Panc1 (cell line): ENCODE measurements around the gene PDLIM4. TPM values are rescaled to one million over a fixed set of nuclear protein-coding genes. Genes with fewer than 3 reads are reported as not detected.

Source experiments
- ATAC-seq: fragments of 200-7000 bp; cut with Tn5 transposase; 2 replicates; pipeline ENCODE4 v1.9.1; 2020; ENCODE audit warnings: mild to moderate bottlenecking, moderate library complexity
- BruUV-seq: library from RNA; stranded (reverse); fragments of 400-500 nt; replicated peaks from 2 replicates; lab custom pipeline; 2021; lab: Mats Ljungman, UMichigan
- CTCF ChIA-PET: fragments of 300-600 bp; sonication (Branson Sonifier 250); formaldehyde crosslinking; loops from one replicate; lab custom pipeline; 2022; ENCODE audit warnings: antibody characterized with exemption; lab: Charles Lee
- POLR2A ChIA-PET: fragments of 300-600 bp; sonication (Branson Sonifier 250); formaldehyde crosslinking; loops from one replicate; lab custom pipeline; 2022; ENCODE audit warnings: antibody characterized with exemption; lab: Charles Lee
- DNase-seq: peaks from one replicate; pipeline ENCODE4 v3.0.0-alpha.2; 2010; ENCODE audit warnings: low read depth, low spot score
- H3K27ac ChIP-seq: 2 replicates; pipeline ENCODE4 v1.5.1; 2011; ENCODE audit warnings: mild to moderate bottlenecking, low read length, inconsistent platforms
- H3K27me3 ChIP-seq: fragments of 200-500 bp; sonication (Bioruptor generic); 2 replicates; pipeline ENCODE4 v1.6.0; 2014; ENCODE audit warnings: low read length, inconsistent platforms; ENCODE audit not compliant: control insufficient read depth, insufficient read depth
- H3K36me3 ChIP-seq: fragments of 200-500 bp; sonication (Bioruptor generic); 2 replicates; pipeline ENCODE4 v1.5.1; 2014; ENCODE audit warnings: inconsistent platforms, mild to moderate bottlenecking, low read length, moderate library complexity; ENCODE audit not compliant: control insufficient read depth, insufficient read depth
- H3K4me1 ChIP-seq: 2 replicates; pipeline ENCODE4 v1.5.1; 2011; ENCODE audit warnings: inconsistent platforms, mild to moderate bottlenecking, low read length, moderate library complexity; ENCODE audit not compliant: control insufficient read depth, insufficient read depth
- H3K4me3 ChIP-seq, 2 experiments: 2 replicates each; pipeline ENCODE4 v1.5.1; 2011 to 2012; ENCODE audit warnings: low read depth in 2 of 2, low read length in 2 of 2, mild to moderate bottlenecking in 2 of 2, inconsistent platforms in 1 of 2, moderate library complexity in 1 of 2
- H3K9me3 ChIP-seq: fragments of 200-500 bp; sonication (Bioruptor generic); 2 replicates; pipeline ENCODE4 v1.5.1; 2014; ENCODE audit warnings: low read depth, mild to moderate bottlenecking, inconsistent platforms, low read length, moderate library complexity; ENCODE audit not compliant: control insufficient read depth, insufficient read depth
- CTCF ChIP-seq: fragments of 450-650 bp; IDR thresholded peaks from 2 replicates; pipeline ENCODE4 v1.5.1; 2017; ENCODE audit warnings: mild to moderate bottlenecking
- POLR2AphosphoS5 ChIP-seq: IDR thresholded peaks from 2 replicates; pipeline ENCODE4 v1.6.1; 2012; ENCODE audit warnings: mild to moderate bottlenecking, low read depth, low read length, moderate library complexity
- REST ChIP-seq, 2 experiments: IDR thresholded peaks; 2 replicates each; pipeline ENCODE4 v1.6.1; 2011 to 2012; ENCODE audit warnings: low read depth in 2 of 2, control low read depth in 1 of 2, low read length in 1 of 2, mild to moderate bottlenecking in 1 of 2, moderate library complexity in 1 of 2; ENCODE audit not compliant: insufficient read depth in 1 of 2
- SIN3A ChIP-seq: IDR thresholded peaks from 2 replicates; pipeline ENCODE4 v1.6.1; 2012; ENCODE audit warnings: low read depth, mild to moderate bottlenecking, low read length, moderate library complexity, borderline replicate concordance; ENCODE audit not compliant: insufficient read depth
- TCF7L2 ChIP-seq: IDR thresholded peaks from 2 replicates; pipeline ENCODE4 v1.6.1; 2011; ENCODE audit warnings: mild to moderate bottlenecking, low read depth, low read length, inconsistent platforms
- in situ Hi-C: cut with HindIII; loops from 2 replicates; pipeline ENCODE4 v1.10.0; 2016; ENCODE audit warnings: low sequenced_read_pairs, low pct_unique_long_range_greater_than_20kb
- intact Hi-C: fragments of 100-400 bp; cut with micrococcal nuclease; formaldehyde crosslinking; loops from one replicate; pipeline ENCODE4 v1.10.0; 2022; ENCODE audit not compliant: unreplicated experiment
- total RNA-seq: library from RNA; stranded (reverse); gene quantifications from one replicate; pipeline ENCODE4 v1.2.1, GENCODE V29; 2021; ENCODE audit not compliant: unreplicated experiment

PDLIM4 gene
- total RNA-seq, 1 experiment from 2014 or later = 9.9 TPM

GRCh38 chr5:132245593-132245992 is 11.9 kb upstream of the PDLIM4 start:
- intact Hi-C loops (no loop called here), in situ Hi-C loops (no loop called here)
- no peak for DNase-seq
- Histone ChIP-seq H3K27me3 (no peaks in the 10 kb centered on the region; the same call in 1 of the 2 replicates), H3K27ac (no peak overlapping the region), H3K36me3 (no peaks in the 10 kb centered on the region), H3K9me3 (peaks cover 10% of the 10 kb centered on the region; the same call in 1 of the 2 replicates), H3K4me1 (no peaks in the 10 kb centered on the region), H3K4me3 (no peak overlapping the region)
- no TSS peak for BruUV-seq
- no peak for TF ChIP-seq CTCF
- TF ChIP-seq SIN3A = no peak
- no peak for TF ChIP-seq POLR2AphosphoS5
- TF ChIP-seq TCF7L2 = no peak
- TF ChIP-seq REST (IDR thresholded peaks at IDR 0.05; ENCODE audit: insufficient read depth in 1 of 2, low read depth in 2 of 2, low read length in 1 of 2) = no peak
- CTCF ChIA-PET = no interaction called here
- POLR2A ChIA-PET = no interaction called here
- no peak for ATAC-seq

GRCh38 chr5:132246806-132247205 is 10.7 kb upstream of the PDLIM4 start:
- in situ Hi-C loops (no loop called here), intact Hi-C loops (no loop called here)
- Histone ChIP-seq H3K4me1 (no peaks in the 10 kb centered on the region), H3K27me3 (no peaks in the 10 kb centered on the region; the same call in 1 of the 2 replicates), H3K4me3 (no peak overlapping the region), H3K27ac (no peak overlapping the region), H3K36me3 (no peaks in the 10 kb centered on the region), H3K9me3 (peaks cover 7% of the 10 kb centered on the region; the same call in 1 of the 2 replicates)
- BruUV-seq = no TSS peak
- DNase-seq (no peak), ATAC-seq (no peak)
- no peak for TF ChIP-seq SIN3A
- no peak for TF ChIP-seq CTCF
- no peak for TF ChIP-seq TCF7L2
- ChIA-PET POLR2A (no interaction called here), CTCF (no interaction called here)
